ENCODE data around the gene ARL4C.

- TF ChIP-seq REST (IDR thresholded peaks at IDR 0.05; ENCODE audit: low read depth, low read length) (no peak), RCOR1 (IDR thresholded peaks at IDR 0.05; ENCODE audit: low read length) (no peak), FOSL2 (IDR thresholded peaks at IDR 0.05; ENCODE audit: borderline replicate concordance, low read depth) (no peak), CTCF (IDR thresholded peaks at IDR 0.05) (no peak), TCF12 (IDR thresholded peaks at IDR 0.05) (no peak), RAD21 (IDR thresholded peaks at IDR 0.05; ENCODE audit: low read length) (no peak), JUND (IDR thresholded peaks at IDR 0.05) (no peak), NFIC (IDR thresholded peaks at IDR 0.05; ENCODE audit: borderline replicate concordance) (no peak), ZBTB33 (IDR thresholded peaks at IDR 0.05; ENCODE audit: borderline replicate concordance, low read depth) (no peak), EP300 (IDR thresholded peaks at IDR 0.05; ENCODE audit: borderline replicate concordance in 1 of 2, low read depth in 1 of 2, low read length in 1 of 2) (no peak), YY1 (IDR thresholded peaks at IDR 0.05; ENCODE audit: low read depth) (no peak), CHD2 (IDR thresholded peaks at IDR 0.05; ENCODE audit: low read length, partially characterized antibody) (no peak), MAX (IDR thresholded peaks at IDR 0.05; ENCODE audit: low read depth) (no peak), EZH2phosphoT487 (IDR thresholded peaks at IDR 0.05; ENCODE audit: borderline replicate concordance, low read depth) (no peak)
These were observed 17.2 kb upstream of the ARL4C start for GRCh38 chr2:234514099-234514498.

Measured in SK-N-SH (cell line).